ENCODE data around the gene JMJD4. TPM values are rescaled to one million over a fixed set of nuclear protein-coding genes. Genes with fewer than 3 reads are reported as not detected.
A peak's percentile ranks its signal among the peaks of the same experiment; 100 is the strongest.

JMJD4 gene
- polyA plus RNA-seq, 4 donors = 8.4 to 14.7 (median 11.1) TPM

- FAIRE-seq = no peak
- H3K4me1 ChIP-seq (ENCODE audit: control insufficient read depth in 3 of 3, insufficient read depth in 2 of 3, low read depth in 1 of 3, low read length in 2 of 3) = no peaks in the 10 kb centered on the region
- no peak for DNase-seq
- peaks cover 2 to 50% (median 5%) of the 10 kb centered on the region in 3 donors for H3K36me3 ChIP-seq (ENCODE audit: control insufficient read depth in 3 of 3, insufficient read depth in 2 of 3, low read depth in 1 of 3, low read length in 3 of 3)
- H3K27ac ChIP-seq (ENCODE audit: low read depth in 1 of 3, low read length in 2 of 3) = no peak overlapping the region
- H3K27me3 ChIP-seq (ENCODE audit: control insufficient read depth in 3 of 3, insufficient read depth in 3 of 3, low read length in 3 of 3) = no peaks in the 10 kb centered on the region
- H3K9me3 ChIP-seq (ENCODE audit: control insufficient read depth in 2 of 2, insufficient read depth in 1 of 2, low read depth in 1 of 2, low read length in 1 of 2) = no peaks in the 10 kb centered on the region
- WGBS, 3 donors = 89 to 90% (median 90%) methylated on average over 19 of the region's 19 CpGs
- no peak overlapping the region for H3K4me3 ChIP-seq (ENCODE audit: low read depth in 1 of 3, low read length in 3 of 3)
Observed at GRCh38 chr1:227749916-227750710, 15.0 kb upstream of the JMJD4 start.

GRCh38 chr1:227749225-227749624 is 14.1 kb upstream of the JMJD4 start:
- Histone ChIP-seq H3K4me1 (ENCODE audit: control insufficient read depth in 3 of 3, insufficient read depth in 2 of 3, low read depth in 1 of 3, low read length in 2 of 3) (no peaks in the 10 kb centered on the region), H3K27me3 (ENCODE audit: control insufficient read depth in 3 of 3, insufficient read depth in 3 of 3, low read length in 3 of 3) (no peaks in the 10 kb centered on the region), H3K9me3 (ENCODE audit: control insufficient read depth in 2 of 2, insufficient read depth in 1 of 2, low read depth in 1 of 2, low read length in 1 of 2) (no peaks in the 10 kb centered on the region), H3K4me3 (ENCODE audit: low read depth in 1 of 3, low read length in 3 of 3) (no peak overlapping the region), H3K27ac (ENCODE audit: low read depth in 1 of 3, low read length in 2 of 3) (peak overlapping the region in 2 of 3 donors; percentile 28 to 34), H3K36me3 (ENCODE audit: control insufficient read depth in 3 of 3, insufficient read depth in 2 of 3, low read depth in 1 of 3, low read length in 3 of 3) (peaks cover 2 to 51% (median 5%) of the 10 kb centered on the region in 3 donors)
- WGBS, 3 donors = 90 to 97% (median 91%) methylated on average over 7 of the region's 7 CpGs
- no peak for FAIRE-seq
- DNase-seq = no peak

GRCh38 chr1:227748496-227749182 is 13.5 kb upstream of the JMJD4 start:
- Histone ChIP-seq H3K27ac (ENCODE audit: low read depth in 1 of 3, low read length in 2 of 3) (peak overlapping the region in 2 of 3 donors; percentile 28 to 67), H3K9me3 (ENCODE audit: control insufficient read depth in 2 of 2, insufficient read depth in 1 of 2, low read depth in 1 of 2, low read length in 1 of 2) (no peaks in the 10 kb centered on the region), H3K36me3 (ENCODE audit: control insufficient read depth in 3 of 3, insufficient read depth in 2 of 3, low read depth in 1 of 3, low read length in 3 of 3) (peaks cover 2 to 49% (median 5%) of the 10 kb centered on the region in 3 donors), H3K4me3 (ENCODE audit: low read depth in 1 of 3, low read length in 3 of 3) (no peak overlapping the region), H3K4me1 (ENCODE audit: control insufficient read depth in 3 of 3, insufficient read depth in 2 of 3, low read depth in 1 of 3, low read length in 2 of 3) (no peaks in the 10 kb centered on the region), H3K27me3 (ENCODE audit: control insufficient read depth in 3 of 3, insufficient read depth in 3 of 3, low read length in 3 of 3) (no peaks in the 10 kb centered on the region)
- no peak for FAIRE-seq
- no peak for DNase-seq
- WGBS, 3 donors = 64 to 78% (median 71%) methylated on average over 7 of the region's 7 CpGs

GRCh38 chr1:227747948-227748495 is 12.9 kb upstream of the JMJD4 start:
- no peaks in the 10 kb centered on the region for H3K4me1 ChIP-seq (ENCODE audit: control insufficient read depth in 3 of 3, insufficient read depth in 2 of 3, low read depth in 1 of 3, low read length in 2 of 3)
- no peaks in the 10 kb centered on the region for H3K9me3 ChIP-seq (ENCODE audit: control insufficient read depth in 2 of 2, insufficient read depth in 1 of 2, low read depth in 1 of 2, low read length in 1 of 2)
- peaks cover 2 to 44% (median 5%) of the 10 kb centered on the region in 3 donors for H3K36me3 ChIP-seq (ENCODE audit: control insufficient read depth in 3 of 3, insufficient read depth in 2 of 3, low read depth in 1 of 3, low read length in 3 of 3)
- H3K27ac ChIP-seq (ENCODE audit: low read depth in 1 of 3, low read length in 2 of 3) = peak overlapping the region in 2 of 3 donors; percentile 17 to 67
- DNase-seq (no peak), FAIRE-seq (no peak)
- no peaks in the 10 kb centered on the region for H3K27me3 ChIP-seq (ENCODE audit: control insufficient read depth in 3 of 3, insufficient read depth in 3 of 3, low read length in 3 of 3)
- WGBS, 3 donors = 93 to 96% (median 94%) methylated on average over 18 of the region's 18 CpGs
- no peak overlapping the region for H3K4me3 ChIP-seq (ENCODE audit: low read depth in 1 of 3, low read length in 3 of 3)

GRCh38 chr1:227747382-227747781 is 12.3 kb upstream of the JMJD4 start:
- 83 to 87% (median 87%) methylated on average over 8 of the region's 8 CpGs for WGBS, 3 donors
- Histone ChIP-seq H3K4me3 (ENCODE audit: low read depth in 1 of 3, low read length in 3 of 3) (no peak overlapping the region), H3K36me3 (ENCODE audit: control insufficient read depth in 3 of 3, insufficient read depth in 2 of 3, low read depth in 1 of 3, low read length in 3 of 3) (peaks cover 2 to 46% (median 5%) of the 10 kb centered on the region in 3 donors), H3K27me3 (ENCODE audit: control insufficient read depth in 3 of 3, insufficient read depth in 3 of 3, low read length in 3 of 3) (no peaks in the 10 kb centered on the region), H3K27ac (ENCODE audit: low read depth in 1 of 3, low read length in 2 of 3) (no peak overlapping the region), H3K4me1 (ENCODE audit: control insufficient read depth in 3 of 3, insufficient read depth in 2 of 3, low read depth in 1 of 3, low read length in 2 of 3) (no peaks in the 10 kb centered on the region), H3K9me3 (ENCODE audit: control insufficient read depth in 2 of 2, insufficient read depth in 1 of 2, low read depth in 1 of 2, low read length in 1 of 2) (no peaks in the 10 kb centered on the region)
- DNase-seq (no peak), FAIRE-seq (no peak)

GRCh38 chr1:227746676-227747075 is 11.6 kb upstream of the JMJD4 start:
- FAIRE-seq = no peak

GRCh38 chr1:227745568-227746265 is 10.6 kb upstream of the JMJD4 start:
- DNase-seq = no peak
- no peak overlapping the region for H3K27ac ChIP-seq (ENCODE audit: low read depth in 1 of 3, low read length in 2 of 3)
- H3K36me3 ChIP-seq (ENCODE audit: control insufficient read depth in 3 of 3, insufficient read depth in 2 of 3, low read depth in 1 of 3, low read length in 3 of 3) = peaks cover 0 to 45% (median 2%) of the 10 kb centered on the region in 3 donors
- FAIRE-seq = no peak
- no peak overlapping the region for H3K4me3 ChIP-seq (ENCODE audit: low read depth in 1 of 3, low read length in 3 of 3)
- H3K4me1 ChIP-seq (ENCODE audit: control insufficient read depth in 3 of 3, insufficient read depth in 2 of 3, low read depth in 1 of 3, low read length in 2 of 3) = no peaks in the 10 kb centered on the region
- no peaks in the 10 kb centered on the region for H3K9me3 ChIP-seq (ENCODE audit: control insufficient read depth in 2 of 2, insufficient read depth in 1 of 2, low read depth in 1 of 2, low read length in 1 of 2)
- no peaks in the 10 kb centered on the region for H3K27me3 ChIP-seq (ENCODE audit: control insufficient read depth in 3 of 3, insufficient read depth in 3 of 3, low read length in 3 of 3)
- WGBS, 3 donors = 91 to 92% (median 91%) methylated on average over 12 of the region's 12 CpGs

More at GRCh38 chr1:227746676-227747075, 11.6 kb upstream of the JMJD4 start:
- 90 to 95% (median 92%) methylated on average over 6 of the region's 6 CpGs for WGBS, 3 donors
- H3K4me3 ChIP-seq (ENCODE audit: low read depth in 1 of 3, low read length in 3 of 3) = no peak overlapping the region
- H3K4me1 ChIP-seq (ENCODE audit: control insufficient read depth in 3 of 3, insufficient read depth in 2 of 3, low read depth in 1 of 3, low read length in 2 of 3) = no peaks in the 10 kb centered on the region
- H3K36me3 ChIP-seq (ENCODE audit: control insufficient read depth in 3 of 3, insufficient read depth in 2 of 3, low read depth in 1 of 3, low read length in 3 of 3) = peaks cover 2 to 47% (median 5%) of the 10 kb centered on the region in 3 donors
- H3K9me3 ChIP-seq (ENCODE audit: control insufficient read depth in 2 of 2, insufficient read depth in 1 of 2, low read depth in 1 of 2, low read length in 1 of 2) = no peaks in the 10 kb centered on the region
- no peak overlapping the region for H3K27ac ChIP-seq (ENCODE audit: low read depth in 1 of 3, low read length in 2 of 3)
- H3K27me3 ChIP-seq (ENCODE audit: control insufficient read depth in 3 of 3, insufficient read depth in 3 of 3, low read length in 3 of 3) = no peaks in the 10 kb centered on the region
- no peak for DNase-seq

GRCh38 chr1:227744668-227745067 is 9.6 kb upstream of the JMJD4 start:
- Histone ChIP-seq H3K27ac (ENCODE audit: low read depth in 1 of 3, low read length in 2 of 3) (no peak overlapping the region), H3K4me1 (ENCODE audit: control insufficient read depth in 3 of 3, insufficient read depth in 2 of 3, low read depth in 1 of 3, low read length in 2 of 3) (no peaks in the 10 kb centered on the region), H3K4me3 (ENCODE audit: low read depth in 1 of 3, low read length in 3 of 3) (no peak overlapping the region), H3K36me3 (ENCODE audit: control insufficient read depth in 3 of 3, insufficient read depth in 2 of 3, low read depth in 1 of 3, low read length in 3 of 3) (peaks cover 0 to 41% (median 0%) of the 10 kb centered on the region in 3 donors), H3K9me3 (ENCODE audit: control insufficient read depth in 2 of 2, insufficient read depth in 1 of 2, low read depth in 1 of 2, low read length in 1 of 2) (no peaks in the 10 kb centered on the region), H3K27me3 (ENCODE audit: control insufficient read depth in 3 of 3, insufficient read depth in 3 of 3, low read length in 3 of 3) (no peaks in the 10 kb centered on the region)
- WGBS, 3 donors = 44 to 68% (median 56%) methylated on average over 8 of the region's 8 CpGs
- FAIRE-seq (no peak), DNase-seq (peak in 1 of 2 donors; percentile 27)

Data from small intestine (tissue), 7 donors.